Measurements from ENCODE around the gene FPR1.

Gene FPR1

GRCh38 chr19:51737924-51738323 is 13.8 kb downstream of the FPR1 start:
- DNase-seq (ENCODE audit: low read depth, low spot score), result no peak

GRCh38 chr19:51737389-51737788 is 14.3 kb downstream of the FPR1 start:
- no peak for DNase-seq (ENCODE audit: low read depth, low spot score)

GRCh38 chr19:51735759-51736449 is 15.8 kb downstream of the FPR1 start:
- DNase-seq (ENCODE audit: low read depth, low spot score), result no peak

GRCh38 chr19:51733742-51734522 is 17.7 kb downstream of the FPR1 start:
- no peak for DNase-seq (ENCODE audit: low read depth, low spot score)

GRCh38 chr19:51729781-51730180 is 21.9 kb downstream of the FPR1 start:
- no peak for DNase-seq (ENCODE audit: low read depth, low spot score)

GRCh38 chr19:51727349-51727880 is 24.3 kb downstream of the FPR1 start:
- DNase-seq (ENCODE audit: low read depth, low spot score), result no peak

- no peak for DNase-seq (ENCODE audit: low read depth, low spot score)
These were observed 25.6 kb downstream of the FPR1 start for GRCh38 chr19:51726049-51726448.

GRCh38 chr19:51724543-51724942 is 27.1 kb downstream of the FPR1 start:
- DNase-seq (ENCODE audit: low read depth, low spot score), result no peak

GRCh38 chr19:51722492-51722891 is 29.2 kb downstream of the FPR1 start:
- no peak for DNase-seq (ENCODE audit: low read depth, low spot score)

- DNase-seq (ENCODE audit: low read depth, low spot score), result no peak
These were observed 29.8 kb downstream of the FPR1 start for GRCh38 chr19:51721905-51722304.

GRCh38 chr19:51719251-51719988 is 32.3 kb downstream of the FPR1 start:
- no peak for DNase-seq (ENCODE audit: low read depth, low spot score)

GRCh38 chr19:51716925-51717324 is 34.8 kb downstream of the FPR1 start:
- DNase-seq (ENCODE audit: low read depth, low spot score), result no peak

- no peak for DNase-seq (ENCODE audit: low read depth, low spot score)
These were observed 35.8 kb downstream of the FPR1 start for GRCh38 chr19:51715850-51716249.

- no peak for DNase-seq (ENCODE audit: low read depth, low spot score)
These were observed 36.8 kb downstream of the FPR1 start for GRCh38 chr19:51714848-51715247.

GRCh38 chr19:51713319-51714285 is 38.1 kb downstream of the FPR1 start:
- no peak for DNase-seq (ENCODE audit: low read depth, low spot score)

- DNase-seq (ENCODE audit: low read depth, low spot score), result no peak
These were observed 39.1 kb downstream of the FPR1 start for GRCh38 chr19:51712461-51713081.

GRCh38 chr19:51711702-51712101 is 40.0 kb downstream of the FPR1 start:
- no peak for DNase-seq (ENCODE audit: low read depth, low spot score)

GRCh38 chr19:51710163-51710562 is 41.5 kb downstream of the FPR1 start:
- no peak for DNase-seq (ENCODE audit: low read depth, low spot score)

GRCh38 chr19:51709575-51709974 is 42.1 kb downstream of the FPR1 start:
- DNase-seq (ENCODE audit: low read depth, low spot score), result no peak

- DNase-seq (ENCODE audit: low read depth, low spot score), result no peak
These were observed 42.9 kb downstream of the FPR1 start for GRCh38 chr19:51708811-51709210.

- no peak for DNase-seq (ENCODE audit: low read depth, low spot score)
These were observed 44.8 kb downstream of the FPR1 start for GRCh38 chr19:51706885-51707284.
